DMS 273 treated with DMSO at 0.1 percent for 48 hours (cell line): ENCODE measurements around the gene BRSK1.
"Not testable (repeated sequence)": the region's sequence is repeated elsewhere in the genome, so short reads cannot be mapped to it uniquely, and the experiment has no call there.

Experiments
- DNase-seq: peaks from one replicate; lab custom pipeline; 2025; lab: John Stamatoyannopoulos, UW

The BRSK1 gene

GRCh38 chr19:55304279-55304978 is 20.6 kb downstream of the BRSK1 start:
- DNase-seq: no peak

GRCh38 chr19:55304980-55305379 is 21.2 kb downstream of the BRSK1 start:
- no peak for DNase-seq

DNA sequence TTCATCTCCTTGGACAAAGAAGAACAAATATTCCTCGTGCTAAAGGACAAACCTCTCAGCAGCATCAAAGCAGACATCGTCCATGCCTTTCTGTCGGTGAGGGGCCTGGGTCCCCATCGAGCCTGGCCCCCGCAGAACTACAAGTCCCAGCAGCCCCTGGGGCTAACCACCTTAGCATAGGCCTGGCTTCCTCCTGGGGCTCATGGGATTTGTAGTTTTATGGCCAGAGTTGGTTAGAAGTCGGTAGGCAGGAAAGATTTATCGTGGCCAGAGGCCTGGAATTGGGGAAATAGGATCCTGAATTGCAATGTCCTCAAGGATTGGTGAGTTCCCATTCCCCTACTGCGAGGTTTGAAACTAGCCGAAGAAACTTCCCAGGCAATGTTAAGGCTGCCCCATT is 21.7 kb downstream of the BRSK1 start:
- DNase-seq: no peak

GRCh38 chr19:55305983-55306562 is 22.3 kb downstream of the BRSK1 start:
- DNase-seq: no peak

- DNase-seq: no peak
Observed at GRCh38 chr19:55306712-55307111, 22.9 kb downstream of the BRSK1 start.

- no peak for DNase-seq
Observed at GRCh38 chr19:55308281-55308680, 24.5 kb downstream of the BRSK1 start.

GRCh38 chr19:55309448-55309847 is 25.7 kb downstream of the BRSK1 start:
- no peak for DNase-seq

DNA sequence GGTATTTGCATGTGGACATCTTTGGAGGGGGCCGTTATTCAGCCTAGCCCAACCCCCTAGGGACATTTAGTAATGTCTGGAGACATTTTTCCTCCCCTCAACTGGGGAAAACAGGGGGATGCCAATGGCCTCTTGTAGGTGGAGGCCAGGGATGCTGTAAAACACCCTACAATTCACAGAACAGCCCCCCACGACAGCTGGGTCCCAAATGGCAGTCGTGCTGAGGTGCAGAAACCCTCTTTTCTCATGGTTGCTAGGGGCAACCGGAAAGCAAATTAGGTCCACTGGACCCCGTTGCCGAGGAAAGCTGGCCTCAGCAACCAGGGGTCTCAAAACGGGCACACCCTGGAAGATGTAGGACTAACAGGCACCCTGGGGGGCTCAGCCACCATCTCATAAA is 26.7 kb downstream of the BRSK1 start:
- DNase-seq: no peak

GRCh38 chr19:55311397-55311796 is 27.6 kb downstream of the BRSK1 start:
- DNase-seq: no peak

- DNase-seq: no peak
Observed at GRCh38 chr19:55311797-55312196, 28.0 kb downstream of the BRSK1 start.

- DNase-seq: no peak
Observed at GRCh38 chr19:55312621-55313512, 29.1 kb downstream of the BRSK1 start.

DNA sequence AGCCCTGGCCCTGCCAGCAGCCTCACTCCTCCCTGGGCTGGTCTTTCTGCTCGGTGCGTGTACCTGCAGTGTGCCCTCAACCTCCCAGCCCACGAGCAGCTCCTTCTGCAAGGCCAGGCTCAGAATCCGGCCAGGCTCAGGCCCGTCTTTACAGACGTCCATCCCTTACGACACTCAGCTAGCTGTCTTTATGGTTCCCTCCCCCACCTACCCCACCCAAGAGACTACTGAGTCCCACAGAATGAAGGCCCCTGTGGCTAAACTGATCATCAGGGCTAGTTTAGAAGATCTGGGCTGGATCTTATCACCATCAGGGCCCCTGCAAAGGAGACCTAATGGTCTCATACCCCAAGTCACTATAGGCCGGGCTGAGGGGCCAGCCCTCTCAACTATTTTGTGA is 30.6 kb downstream of the BRSK1 start:
- DNase-seq: no peak

GRCh38 chr19:55315956-55316525 is 32.2 kb downstream of the BRSK1 start:
- DNase-seq: no peak

- DNase-seq: no peak
Observed at GRCh38 chr19:55316646-55317045, 32.8 kb downstream of the BRSK1 start.

- DNase-seq: no peak
Observed at GRCh38 chr19:55319785-55320184, 36.0 kb downstream of the BRSK1 start.

- DNase-seq: no peak
Observed at GRCh38 chr19:55320844-55321419, 37.1 kb downstream of the BRSK1 start.

DNA sequence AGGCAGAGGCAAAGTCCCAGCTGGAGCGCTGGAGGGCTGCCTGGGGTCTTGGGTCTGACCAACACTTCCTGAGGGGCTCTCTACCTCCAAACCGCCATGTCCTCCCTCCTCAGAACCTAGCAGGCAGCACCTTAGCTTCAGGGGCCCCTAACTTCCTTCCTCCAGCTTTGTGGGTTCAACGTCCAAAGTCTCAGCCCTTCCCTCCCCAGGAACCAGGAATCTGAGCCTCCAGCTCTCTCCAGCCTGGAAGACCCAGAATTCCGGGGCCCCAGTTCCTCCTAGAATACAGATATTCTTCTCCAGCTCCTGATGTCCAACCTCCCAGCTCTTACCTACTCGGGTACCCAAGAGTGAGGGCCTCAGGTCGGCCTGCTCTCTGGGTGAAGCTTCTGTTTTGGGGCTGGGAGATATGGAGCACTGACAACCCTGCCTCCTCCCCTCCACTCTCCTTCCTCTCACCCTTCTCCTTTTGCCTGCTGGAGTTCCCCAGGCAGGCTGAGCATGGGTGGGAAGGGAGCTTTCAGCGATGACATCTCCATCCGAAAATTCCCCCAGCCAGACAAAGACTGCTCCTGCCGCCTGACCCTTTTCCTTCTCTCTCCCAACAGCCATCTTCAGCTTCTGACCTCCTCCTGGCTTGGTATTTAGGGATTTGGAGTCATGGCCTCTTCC is 37.8 kb downstream of the BRSK1 start:
- DNase-seq: no peak

- no peak for DNase-seq
Observed at GRCh38 chr19:55322204-55322885, 38.5 kb downstream of the BRSK1 start.

DNA sequence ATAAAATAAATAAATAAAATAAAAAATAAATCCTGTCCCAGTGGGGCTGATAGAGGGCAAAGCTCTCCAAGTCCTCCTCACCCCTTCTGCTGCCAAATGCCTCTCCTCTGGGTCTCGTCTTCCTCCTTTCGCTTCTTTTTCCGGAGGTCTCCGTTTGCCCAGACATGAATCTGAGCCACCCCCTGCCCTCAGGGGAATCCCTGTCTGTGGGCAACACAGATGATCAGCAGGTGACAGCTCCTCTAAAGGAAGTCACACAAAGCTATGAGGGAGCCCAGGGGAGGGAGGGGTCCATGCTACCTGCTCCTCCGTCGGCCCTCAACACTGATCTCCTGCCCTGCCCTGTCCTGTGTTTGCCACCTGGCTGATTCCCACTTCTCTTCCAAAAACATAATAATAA is 40.9 kb downstream of the BRSK1 start:
- DNase-seq: no peak

- no peak for DNase-seq
Observed at GRCh38 chr19:55325172-55325571, 41.4 kb downstream of the BRSK1 start, which contains the start of gene TMEM150B. TSS of gene TMEM150B (minus strand) at chr19:55325341. CDS start at chr19:55321036, 4,305 bp downstream.

- DNase-seq: not testable (repeated sequence)
Observed at GRCh38 chr19:55328774-55329318, 45.0 kb downstream of the BRSK1 start.
